Astrocyte (in vitro differentiated cells and primary cell): ENCODE data around the gene CD300LF.

Source experiments
- CTCF ChIP-seq: IDR thresholded peaks from 2 replicates; pipeline ENCODE4 v1.5.1; 2011; ENCODE audit warnings: low read depth, mild to moderate bottlenecking, inconsistent platforms, low read length, moderate library complexity; ENCODE audit not compliant: insufficient read depth
- EZH2 ChIP-seq: IDR thresholded peaks from 2 replicates; pipeline ENCODE4 v1.6.1; 2012; ENCODE audit warnings: mild to moderate bottlenecking, low read length, inconsistent platforms; ENCODE audit not compliant: insufficient read depth

GRCh38 chr17:74760404-74761105 is 47.8 kb upstream of the CD300LF start:
- TF ChIP-seq CTCF (no peak), EZH2 (no peak)
